HepG2 (cell line): ENCODE results near the gene PACS1. TPM values are rescaled to one million over a fixed set of nuclear protein-coding genes. Genes with fewer than 3 reads are reported as not detected.
A peak's percentile ranks its signal among the peaks of the same experiment; 100 is the strongest.

Experiments
- ATM ChIP-seq: fragments of 450-650 bp; IDR thresholded peaks from 2 replicates; pipeline ENCODE4 v1.7.1; 2017; ENCODE audit warnings: mild to moderate bottlenecking, borderline replicate concordance
- CREBL2 ChIP-seq: sonication (generic); formaldehyde crosslinking; IDR thresholded peaks from 2 replicates; pipeline ENCODE4 v1.8.1; 2023; ENCODE audit warnings: missing genetic modification reagents, mild to moderate bottlenecking, borderline replicate concordance
- DNMT1 ChIP-seq: sonication (generic); formaldehyde crosslinking; IDR thresholded peaks from 2 replicates; pipeline ENCODE4 v1.5.1; 2020; ENCODE audit warnings: mild to moderate bottlenecking, missing genetic modification reagents
- HNRNPLL ChIP-seq: fragments of 200-400 bp; formaldehyde crosslinking; IDR thresholded peaks from 2 replicates; pipeline ENCODE4 v1.6.1; 2017; ENCODE audit warnings: mild to moderate bottlenecking, low read depth, low read length; ENCODE audit not compliant: poor library complexity, severe bottlenecking
- HOXA5 ChIP-seq: sonication (generic); formaldehyde crosslinking; IDR thresholded peaks from 2 replicates; pipeline ENCODE4 v1.4.0; 2020; ENCODE audit warnings: missing genetic modification reagents
- IRF2 ChIP-seq: IDR thresholded peaks from 2 replicates; pipeline ENCODE4 v1.6.1; 2018; ENCODE audit warnings: missing genetic modification reagents, missing compliant biosample characterization
- IRF9 ChIP-seq: sonication (generic); formaldehyde crosslinking; IDR thresholded peaks from 2 replicates; pipeline ENCODE4 v1.8.0; 2022; ENCODE audit warnings: missing genetic modification reagents, mild to moderate bottlenecking, borderline replicate concordance
- KMT2B ChIP-seq: IDR thresholded peaks from 2 replicates; pipeline ENCODE4 v1.6.1; 2016; ENCODE audit warnings: missing genetic modification reagents, missing compliant biosample characterization
- MATR3 ChIP-seq: sonication (generic); formaldehyde crosslinking; IDR thresholded peaks from 2 replicates; pipeline ENCODE4 v1.4.0; 2020; ENCODE audit warnings: missing genetic modification reagents
- MLLT10 ChIP-seq: sonication (generic); formaldehyde crosslinking; IDR thresholded peaks from 2 replicates; pipeline ENCODE4 v1.4.0; 2020; ENCODE audit warnings: missing genetic modification reagents
- NRL ChIP-seq: sonication (generic); formaldehyde crosslinking; IDR thresholded peaks from 2 replicates; pipeline ENCODE4 v1.5.0; 2020; ENCODE audit warnings: missing genetic modification reagents, mild to moderate bottlenecking, moderate library complexity, borderline replicate concordance
- PHF20 ChIP-seq: sonication (generic); formaldehyde crosslinking; IDR thresholded peaks from 2 replicates; pipeline ENCODE4 v1.5.0; 2020; ENCODE audit warnings: mild to moderate bottlenecking, missing genetic modification reagents
- SIX4 ChIP-seq: sonication (generic); formaldehyde crosslinking; IDR thresholded peaks from 2 replicates; pipeline ENCODE4 v1.4.0; 2020; ENCODE audit warnings: missing genetic modification reagents
- SMC3 ChIP-seq: IDR thresholded peaks from 2 replicates; pipeline ENCODE4 v1.6.1; 2011; ENCODE audit warnings: low read length, improper control_type of control experiment
- SP4 ChIP-seq: sonication (generic); formaldehyde crosslinking; IDR thresholded peaks from 2 replicates; pipeline ENCODE4 v1.8.1; 2023; ENCODE audit warnings: mild to moderate bottlenecking, missing genetic modification reagents
- TGIF2 ChIP-seq: IDR thresholded peaks from 2 replicates; pipeline ENCODE4 v1.6.1; 2016; ENCODE audit warnings: control low read depth, missing compliant biosample characterization
- THAP11 ChIP-seq: IDR thresholded peaks from 2 replicates; pipeline ENCODE4 v1.6.1; 2016; ENCODE audit warnings: missing biosample characterization, missing genetic modification reagents
- TMF1 ChIP-seq: sonication (generic); formaldehyde crosslinking; IDR thresholded peaks from 2 replicates; pipeline ENCODE4 v1.8.1; 2022; ENCODE audit warnings: low read depth, missing genetic modification reagents
- ZEB1 ChIP-seq: IDR thresholded peaks from 2 replicates; pipeline ENCODE4 v1.6.1; 2012; ENCODE audit warnings: mild to moderate bottlenecking, low read depth, inconsistent platforms; ENCODE audit not compliant: insufficient replicate concordance
- ZFY ChIP-seq: sonication (generic); formaldehyde crosslinking; IDR thresholded peaks from 2 replicates; pipeline ENCODE4 v1.4.0; 2020; ENCODE audit warnings: missing genetic modification reagents
- ZNF143 ChIP-seq: sonication (generic); formaldehyde crosslinking; IDR thresholded peaks from 2 replicates; pipeline ENCODE4 v1.4.0; 2020; ENCODE audit warnings: missing genetic modification reagents
- ZNF33B ChIP-seq: sonication (generic); formaldehyde crosslinking; IDR thresholded peaks from 2 replicates; pipeline ENCODE4 v1.5.1; 2020; ENCODE audit warnings: mild to moderate bottlenecking, missing genetic modification reagents
- ZNF749 ChIP-seq: sonication (generic); formaldehyde crosslinking; IDR thresholded peaks from 2 replicates; pipeline ENCODE4 v1.8.0; 2022; ENCODE audit warnings: mild to moderate bottlenecking, missing genetic modification reagents, moderate library complexity, borderline replicate concordance
- polyA plus RNA-seq, 8 experiments: library from polyadenylated mRNA; depleted of rRNA in 3 of 8; stranded (reverse) in 7 of 8; unstranded in 1 of 8; fragments of >200 nt; fragmentation: Illumina TruSeq in 4 of 8; extraction: Trizol in 4 of 8; gene quantifications; 2 replicates each; pipeline versions ENCODE4 v1.2.1 to v1.2.3, GENCODE V29; 2011 to 2016; ENCODE audit warnings: low read depth in 4 of 8, missing spikeins in 1 of 8, mixed read lengths in 1 of 8; ENCODE audit not compliant: insufficient read depth in 1 of 8
- total RNA-seq, 5 experiments: library from RNA; depleted of rRNA; stranded (reverse); fragments of >200 nt; fragmentation: Illumina TruSeq; extraction: Trizol; gene quantifications; 2 replicates each; pipeline ENCODE4 v1.2.3, GENCODE V29; 2016; ENCODE audit warnings: low read depth in 1 of 5
- TF ChIP-seq, protein P1 (sequence below): sonication (generic); formaldehyde crosslinking; IDR thresholded peaks from 2 replicates; pipeline ENCODE4 v1.4.0; 2020; ENCODE audit warnings: missing genetic modification reagents, mild to moderate bottlenecking, borderline replicate concordance
- TF ChIP-seq, protein P2 (sequence below): sonication (generic); formaldehyde crosslinking; conservative IDR thresholded peaks from 2 replicates; pipeline ENCODE4 v1.5.0; 2020; ENCODE audit warnings: missing genetic modification reagents

PACS1 gene
- total and polyA plus RNA-seq, 2 of the 13 experiments (the other 11 are each of a cell fraction or from before 2014, with no cell fraction given) = 7.6 to 8.6 TPM

DNA sequence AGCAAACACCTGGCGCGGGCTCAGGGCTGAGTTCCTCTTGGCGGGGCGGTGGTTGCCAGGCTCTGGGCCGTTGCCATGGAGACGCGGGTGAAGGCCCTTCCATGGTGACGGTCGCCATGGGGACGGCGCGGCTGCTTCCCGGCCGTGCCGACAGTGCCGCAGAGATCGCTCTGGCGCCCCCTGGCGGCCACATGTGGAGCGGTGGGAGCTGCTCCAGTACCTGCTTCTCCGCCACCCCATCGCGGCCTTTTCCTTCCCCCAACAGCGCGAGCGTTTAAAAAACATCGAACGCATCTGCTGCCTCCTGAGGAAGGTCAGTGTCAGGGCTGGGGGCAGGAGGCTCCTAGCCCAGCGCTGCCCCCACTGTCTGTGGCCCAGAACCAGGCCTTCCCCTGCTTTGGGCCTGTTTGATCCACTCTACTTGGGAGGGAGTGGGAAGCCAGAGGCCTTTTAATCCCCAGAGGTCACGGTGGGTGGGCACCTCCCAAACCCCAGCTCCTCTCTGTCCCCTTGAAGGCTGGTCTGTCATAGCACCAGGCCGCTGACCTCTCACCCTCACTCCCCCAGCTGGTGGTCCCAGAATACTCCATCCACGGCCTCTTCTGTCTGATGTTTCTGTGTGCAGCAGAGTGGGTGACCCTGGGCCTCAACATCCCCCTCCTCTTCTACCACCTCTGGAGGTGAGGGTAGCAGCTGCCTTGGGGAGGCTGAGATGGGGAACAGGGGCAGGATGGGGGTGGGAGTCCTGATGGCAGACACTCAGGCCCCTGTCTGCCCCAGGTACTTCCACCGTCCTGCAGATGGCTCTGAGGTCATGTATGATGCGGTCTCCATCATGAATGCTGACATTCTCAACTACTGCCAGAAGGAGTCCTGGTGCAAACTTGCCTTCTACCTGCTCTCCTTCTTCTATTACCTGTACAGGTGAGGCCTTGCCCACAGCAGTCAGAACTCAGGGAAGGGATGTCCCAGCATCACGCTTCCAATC, 212.7 kb downstream of the PACS1 start (continued):
- TF ChIP-seq CREBL2 (no peak), IRF2 (CRISPR knock-in tag) (peak; percentile 48; the same call in 1 of the 2 replicates), PHF20 (CRISPR knock-in tag) (no peak), SP4 (peak; percentile 61; the same call in 1 of the 2 replicates), TGIF2 (CRISPR knock-in tag) (peak; percentile 79), ATM (no peak), TMF1 (CRISPR knock-in tag) (no peak), HOXA5 (no peak), DNMT1 (no peak), SMC3 (peak; percentile 31; the same call in 1 of the 2 replicates), NRL (CRISPR knock-in tag) (peak; percentile 50; the same call in 1 of the 2 replicates), THAP11 (CRISPR knock-in tag) (peak; percentile 78), ZFY (peak; percentile 58), SIX4 (no peak), HNRNPLL (peak; percentile 41), MATR3 (CRISPR knock-in tag) (no peak), IRF9 (peak; percentile 56; the same call in 1 of the 2 replicates), ZNF143 (CRISPR knock-in tag) (no peak), ZEB1 (peak; percentile 34), KMT2B (CRISPR knock-in tag) (0 out of 2 replicates have a peak, but pooled peaks have one; percentile 30), ZNF33B (CRISPR knock-in tag) (no peak), ZNF749 (peak; percentile 87), MLLT10 (CRISPR knock-in tag) (no peak)
- TF ChIP-seq, protein P1, sequence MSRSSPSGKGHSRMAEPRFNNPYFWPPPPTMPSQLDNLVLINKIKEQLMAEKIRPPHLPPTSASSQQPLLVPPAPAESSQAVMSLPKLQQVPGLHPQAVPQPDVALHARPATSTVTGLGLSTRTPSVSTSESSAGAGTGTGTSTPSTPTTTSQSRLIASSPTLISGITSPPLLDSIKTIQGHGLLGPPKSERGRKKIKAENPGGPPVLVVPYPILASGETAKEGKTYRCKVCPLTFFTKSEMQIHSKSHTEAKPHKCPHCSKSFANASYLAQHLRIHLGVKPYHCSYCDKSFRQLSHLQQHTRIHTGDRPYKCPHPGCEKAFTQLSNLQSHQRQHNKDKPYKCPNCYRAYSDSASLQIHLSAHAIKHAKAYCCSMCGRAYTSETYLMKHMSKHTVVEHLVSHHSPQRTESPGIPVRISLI (CRISPR knock-in tag) = no peak
- TF ChIP-seq, protein P2, sequence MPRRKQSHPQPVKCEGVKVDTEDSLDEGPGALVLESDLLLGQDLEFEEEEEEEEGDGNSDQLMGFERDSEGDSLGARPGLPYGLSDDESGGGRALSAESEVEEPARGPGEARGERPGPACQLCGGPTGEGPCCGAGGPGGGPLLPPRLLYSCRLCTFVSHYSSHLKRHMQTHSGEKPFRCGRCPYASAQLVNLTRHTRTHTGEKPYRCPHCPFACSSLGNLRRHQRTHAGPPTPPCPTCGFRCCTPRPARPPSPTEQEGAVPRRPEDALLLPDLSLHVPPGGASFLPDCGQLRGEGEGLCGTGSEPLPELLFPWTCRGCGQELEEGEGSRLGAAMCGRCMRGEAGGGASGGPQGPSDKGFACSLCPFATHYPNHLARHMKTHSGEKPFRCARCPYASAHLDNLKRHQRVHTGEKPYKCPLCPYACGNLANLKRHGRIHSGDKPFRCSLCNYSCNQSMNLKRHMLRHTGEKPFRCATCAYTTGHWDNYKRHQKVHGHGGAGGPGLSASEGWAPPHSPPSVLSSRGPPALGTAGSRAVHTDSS (CRISPR knock-in tag) = no peak
